Measurements from ENCODE around the gene CCNE1. TPM values are rescaled to one million over a fixed set of nuclear protein-coding genes. Genes with fewer than 3 reads are reported as not detected.

The CCNE1 gene
- total RNA-seq, 1 experiment from 2014 or later, result 40.2 TPM

GRCh38 chr19:29813642-29814041 is 1.9 kb downstream of the CCNE1 start:
- Histone ChIP-seq H2BK20ac (ENCODE audit: low read depth, low read length, poor library complexity, severe bottlenecking) (no peak overlapping the region), H2BK15ac (ENCODE audit: low read depth, low read length) (no peak overlapping the region), H3K4ac (ENCODE audit: low read depth, low read length) (no peak overlapping the region), H4K5ac (ENCODE audit: insufficient read length, low read depth, low read length) (no peak overlapping the region), H4K8ac (replicated peaks; ENCODE audit: insufficient read length, low read depth, low read length) (no peak overlapping the region), H2AK5ac (ENCODE audit: insufficient read length, low read length) (no peak overlapping the region), H3T11ph (ENCODE audit: low read length) (no peak overlapping the region), H2BK5ac (ENCODE audit: insufficient read length, low read length) (no peak overlapping the region), H2BK120ac (ENCODE audit: low read depth, low read length, poor library complexity, severe bottlenecking) (no peak overlapping the region), H3K23me2 (ENCODE audit: insufficient read length, low read depth, low read length, poor library complexity, severe bottlenecking) (peaks cover 5% of the 10 kb centered on the region), H3K27me3 (ENCODE audit: insufficient read depth, low read length) (no peaks in the 10 kb centered on the region), H3K4me2 (ENCODE audit: insufficient read depth, insufficient read length, low read length) (no peak overlapping the region), H3K79me1 (ENCODE audit: insufficient read depth, low read depth, low read length, poor library complexity, severe bottlenecking) (no peaks in the 10 kb centered on the region), H3K9me3 (ENCODE audit: control insufficient read depth, low read depth, low read length) (no peaks in the 10 kb centered on the region), H3K4me1 (ENCODE audit: insufficient read depth, low read length) (no peaks in the 10 kb centered on the region), H2BK12ac (ENCODE audit: insufficient read length, low read depth, low read length) (no peak overlapping the region), H4K20me1 (ENCODE audit: control insufficient read depth, insufficient read depth, insufficient read length) (no peaks in the 10 kb centered on the region), H3K56ac (ENCODE audit: insufficient read length, low read depth, low read length) (no peak overlapping the region), H4K91ac (ENCODE audit: insufficient read length, low read depth, low read length) (no peak overlapping the region), H3K27ac (ENCODE audit: insufficient read length, low read depth, low read length) (no peak overlapping the region), H3K79me2 (ENCODE audit: insufficient read depth, low read length) (no peaks in the 10 kb centered on the region), H3K14ac (ENCODE audit: insufficient read depth, low read length) (no peak overlapping the region), H2AFZ (ENCODE audit: low read length) (no peak overlapping the region), H3K23ac (ENCODE audit: insufficient read length, low read depth, low read length) (no peak overlapping the region), H3K18ac (ENCODE audit: insufficient read length, low read depth, low read length) (no peak overlapping the region), H3K9ac (ENCODE audit: extremely low read depth, insufficient read length, low read length) (no peak overlapping the region)
- Mint-ChIP-seq H3K4me3 (peak overlapping the region; percentile 72 to 90), H3K27ac (no peak overlapping the region; a peak in 1 of 7 replicates), H3K9me3 (no peaks in the 10 kb centered on the region; a peak in 1 of 5 replicates), H3K36me3 (ENCODE audit: insufficient read depth in 1 of 3, low read depth in 3 of 3) (peaks cover 13 to 26% (median 18%) of the 10 kb centered on the region in 3 experiments), H3K27me3 (ENCODE audit: low read depth) (peaks cover 7% of the 10 kb centered on the region), H3K4me1 (peaks cover 0 to 8% of the 10 kb centered on the region in 2 experiments; a peak in 3 of 4 replicates)
- WGBS (ENCODE audit: extremely low coverage, insufficient read length, low lambda C conversion rate), result no CpG with 5 or more reads among the region's 6 CpGs
- DNase-seq, result no peak
- TF ChIP-seq, protein P1, sequence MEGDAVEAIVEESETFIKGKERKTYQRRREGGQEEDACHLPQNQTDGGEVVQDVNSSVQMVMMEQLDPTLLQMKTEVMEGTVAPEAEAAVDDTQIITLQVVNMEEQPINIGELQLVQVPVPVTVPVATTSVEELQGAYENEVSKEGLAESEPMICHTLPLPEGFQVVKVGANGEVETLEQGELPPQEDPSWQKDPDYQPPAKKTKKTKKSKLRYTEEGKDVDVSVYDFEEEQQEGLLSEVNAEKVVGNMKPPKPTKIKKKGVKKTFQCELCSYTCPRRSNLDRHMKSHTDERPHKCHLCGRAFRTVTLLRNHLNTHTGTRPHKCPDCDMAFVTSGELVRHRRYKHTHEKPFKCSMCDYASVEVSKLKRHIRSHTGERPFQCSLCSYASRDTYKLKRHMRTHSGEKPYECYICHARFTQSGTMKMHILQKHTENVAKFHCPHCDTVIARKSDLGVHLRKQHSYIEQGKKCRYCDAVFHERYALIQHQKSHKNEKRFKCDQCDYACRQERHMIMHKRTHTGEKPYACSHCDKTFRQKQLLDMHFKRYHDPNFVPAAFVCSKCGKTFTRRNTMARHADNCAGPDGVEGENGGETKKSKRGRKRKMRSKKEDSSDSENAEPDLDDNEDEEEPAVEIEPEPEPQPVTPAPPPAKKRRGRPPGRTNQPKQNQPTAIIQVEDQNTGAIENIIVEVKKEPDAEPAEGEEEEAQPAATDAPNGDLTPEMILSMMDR (conservative IDR thresholded peaks at IDR 0.05), result no peak

Data from H9 (cell line).